GM10248 (cell line): ENCODE results near the gene TSPAN14.

ENCODE experiments used
- CTCF ChIA-PET: fragments of 300-600 bp; sonication (Branson Sonifier 250); formaldehyde crosslinking; extraction: SDS; loops from one replicate; lab custom pipeline; 2021; ENCODE audit warnings: antibody characterized with exemption; lab: Yijun Ruan, JAX
- POLR2A ChIA-PET: fragments of 350-650 bp; sonication (Branson Sonifier 250); formaldehyde crosslinking; extraction: SDS; loops from one replicate; lab custom pipeline; 2020; ENCODE audit warnings: antibody characterized with exemption; lab: Yijun Ruan, JAX
- DNase-seq: peaks from one replicate; pipeline ENCODE4 v3.0.0; 2012; ENCODE audit errors: extremely low spot score
- CTCF ChIP-seq: IDR thresholded peaks from 2 replicates; pipeline ENCODE4 v1.5.1; 2012; ENCODE audit warnings: mild to moderate bottlenecking, low read depth; ENCODE audit errors: extremely low read depth, missing control alignments, control extremely low read depth

The TSPAN14 gene

DNA sequence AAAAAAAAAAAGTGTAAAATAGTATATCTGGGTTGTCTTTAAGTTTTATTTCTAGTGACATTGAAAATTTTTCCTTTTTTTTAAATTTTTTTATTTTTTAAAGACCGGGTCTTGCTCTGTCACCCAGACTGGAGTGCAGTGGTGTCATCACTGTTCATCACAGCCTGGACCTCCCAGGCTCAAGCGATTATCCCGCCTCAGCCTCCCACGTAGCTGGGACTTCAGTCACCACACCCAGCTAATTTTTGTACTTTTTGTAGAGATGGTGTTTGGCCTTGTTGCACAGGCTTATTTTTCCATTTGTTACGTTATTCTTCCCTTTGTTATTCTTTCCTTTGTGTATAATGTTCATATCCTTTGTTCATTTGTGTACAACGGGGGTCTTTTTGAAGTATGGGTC lies 30.1 kb downstream of the TSPAN14 start:
- TF ChIP-seq CTCF: no peak
- DNase-seq: no peak
- CTCF ChIA-PET: interaction anchor here (0.7 to 1.6 kb wide), 4 partner anchors 9 to 39 kb away, joined by 3 to 4 read pairs (median 3); no protein-coding TSS in a partner anchor
- POLR2A ChIA-PET: no interaction called here

GRCh38 chr10:80484676-80485075 lies 30.6 kb downstream of the TSPAN14 start:
- ChIA-PET POLR2A (no interaction called here), CTCF (interaction anchor here (0.7 to 1.6 kb wide), 3 partner anchors 12 to 40 kb away, joined by 3 to 4 read pairs (median 4); no protein-coding TSS in a partner anchor)
- DNase-seq: no peak
- TF ChIP-seq CTCF: no peak

GRCh38 chr10:80485076-80485945 lies 31.2 kb downstream of the TSPAN14 start:
- DNase-seq: no peak
- TF ChIP-seq CTCF: no peak
- POLR2A ChIA-PET: no interaction called here

DNA sequence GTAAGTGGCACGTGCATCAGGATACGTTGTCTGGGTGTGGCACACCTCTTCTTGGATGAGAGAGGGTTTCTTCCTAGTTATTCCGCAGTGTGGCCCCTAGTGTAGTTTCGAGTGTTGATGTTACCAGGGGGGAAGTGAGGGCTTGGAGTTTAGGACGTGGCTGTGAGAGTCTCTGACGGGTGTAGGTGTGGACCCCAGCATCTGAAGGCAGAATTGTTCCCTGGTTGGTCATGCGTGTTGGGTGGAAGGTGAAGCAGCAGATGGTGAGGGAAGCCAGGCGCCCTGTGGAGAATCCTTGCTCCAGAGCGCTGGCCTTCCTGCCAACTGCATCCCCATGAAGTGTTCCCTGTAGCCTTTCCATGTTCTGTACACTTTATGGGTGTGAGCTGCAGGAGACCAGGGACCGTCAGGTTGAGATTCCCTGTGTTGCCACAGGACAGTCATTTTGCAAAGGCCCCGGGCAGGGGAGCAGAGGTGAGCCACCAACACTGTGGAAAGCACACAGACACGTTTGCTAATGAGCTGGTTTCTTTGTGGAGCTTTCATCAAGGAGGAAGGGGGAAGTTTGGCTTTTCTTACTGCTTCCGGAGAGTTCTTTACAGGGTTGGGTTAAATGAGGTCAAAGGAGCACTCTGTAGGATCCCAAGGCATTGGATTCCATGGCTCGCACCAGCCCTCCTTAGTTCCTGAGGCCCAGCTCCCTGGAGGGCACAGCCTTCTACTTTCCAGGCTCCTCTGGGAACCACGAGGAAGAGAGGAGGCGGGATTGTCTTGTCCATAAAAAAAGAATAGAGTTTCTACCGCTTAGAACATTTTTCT lies 32.0 kb downstream of the TSPAN14 start:
- DNase-seq: no peak
- TF ChIP-seq CTCF: no peak
- POLR2A ChIA-PET: no interaction called here
- CTCF ChIA-PET: interaction anchor here (0.9 to 3.8 kb wide), 7 partner anchors 8 to 41 kb away, joined by 3 to 30 read pairs (median 3); no protein-coding TSS in a partner anchor

More at GRCh38 chr10:80485076-80485945, 31.2 kb downstream of the TSPAN14 start:
- CTCF ChIA-PET: interaction anchor here (0.7 to 3.8 kb wide), 7 partner anchors 12 to 40 kb away, joined by 3 to 30 read pairs (median 3); no protein-coding TSS in a partner anchor

DNA sequence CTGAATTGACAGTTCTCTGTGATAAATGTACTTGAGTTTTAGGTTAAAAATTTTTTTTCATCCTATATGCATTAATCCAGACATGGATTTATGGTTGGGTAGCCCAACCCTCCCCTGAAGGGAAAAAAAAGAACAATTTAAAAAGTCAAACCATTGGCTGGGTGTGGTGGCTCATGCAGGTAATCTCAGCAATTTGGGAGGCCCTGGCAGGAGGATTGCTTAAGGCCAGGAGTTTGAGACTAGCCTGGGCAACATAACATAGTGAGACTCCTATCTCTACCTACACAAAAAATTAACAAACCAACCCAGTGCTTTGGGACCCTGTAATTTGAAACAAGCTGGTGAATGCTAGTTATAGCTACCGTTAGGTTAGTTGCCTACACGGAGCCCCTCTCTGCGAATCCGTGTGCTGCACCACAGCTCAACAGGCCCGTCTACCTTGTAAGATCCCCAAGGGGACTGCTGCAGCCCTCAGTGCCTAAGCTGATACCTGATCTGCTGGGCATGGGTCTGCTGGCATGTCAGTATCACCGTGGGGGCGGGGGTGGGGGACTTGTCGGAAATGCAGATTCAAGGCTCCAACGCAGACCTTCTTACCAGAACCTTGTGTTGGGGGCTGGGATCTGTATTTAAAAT lies 32.8 kb downstream of the TSPAN14 start:
- ChIA-PET POLR2A (no interaction called here), CTCF (interaction anchor here (1.2 to 3.8 kb wide), 6 partner anchors 9 to 42 kb away, joined by 3 to 30 read pairs (median 4); no protein-coding TSS in a partner anchor)
- no peak for DNase-seq
- no peak for TF ChIP-seq CTCF
